Panc1 (cell line): ENCODE measurements around the gene UBE2O. TPM values are rescaled to one million over a fixed set of nuclear protein-coding genes. Genes with fewer than 3 reads are reported as not detected.

Experiments
- ATAC-seq: fragments of 200-7000 bp; cut with Tn5 transposase; 2 replicates; pipeline ENCODE4 v1.9.1; 2020; ENCODE audit warnings: mild to moderate bottlenecking, moderate library complexity
- BruUV-seq: library from RNA; stranded (reverse); fragments of 400-500 nt; replicated peaks from 2 replicates; lab custom pipeline; 2021; lab: Mats Ljungman, UMichigan
- CTCF ChIA-PET: fragments of 300-600 bp; sonication (Branson Sonifier 250); formaldehyde crosslinking; loops from one replicate; lab custom pipeline; 2022; ENCODE audit warnings: antibody characterized with exemption; lab: Charles Lee
- POLR2A ChIA-PET: fragments of 300-600 bp; sonication (Branson Sonifier 250); formaldehyde crosslinking; loops from one replicate; lab custom pipeline; 2022; ENCODE audit warnings: antibody characterized with exemption; lab: Charles Lee
- DNase-seq: peaks from one replicate; pipeline ENCODE4 v3.0.0-alpha.2; 2010; ENCODE audit warnings: low read depth, low spot score
- H3K27ac ChIP-seq: 2 replicates; pipeline ENCODE4 v1.5.1; 2011; ENCODE audit warnings: mild to moderate bottlenecking, low read length, inconsistent platforms
- H3K27me3 ChIP-seq: fragments of 200-500 bp; sonication (Bioruptor generic); 2 replicates; pipeline ENCODE4 v1.6.0; 2014; ENCODE audit warnings: low read length, inconsistent platforms; ENCODE audit not compliant: control insufficient read depth, insufficient read depth
- H3K36me3 ChIP-seq: fragments of 200-500 bp; sonication (Bioruptor generic); 2 replicates; pipeline ENCODE4 v1.5.1; 2014; ENCODE audit warnings: inconsistent platforms, mild to moderate bottlenecking, low read length, moderate library complexity; ENCODE audit not compliant: control insufficient read depth, insufficient read depth
- H3K4me1 ChIP-seq: 2 replicates; pipeline ENCODE4 v1.5.1; 2011; ENCODE audit warnings: inconsistent platforms, mild to moderate bottlenecking, low read length, moderate library complexity; ENCODE audit not compliant: control insufficient read depth, insufficient read depth
- H3K4me3 ChIP-seq, 2 experiments: 2 replicates each; pipeline ENCODE4 v1.5.1; 2011 to 2012; ENCODE audit warnings: low read depth in 2 of 2, low read length in 2 of 2, mild to moderate bottlenecking in 2 of 2, inconsistent platforms in 1 of 2, moderate library complexity in 1 of 2
- H3K9me3 ChIP-seq: fragments of 200-500 bp; sonication (Bioruptor generic); 2 replicates; pipeline ENCODE4 v1.5.1; 2014; ENCODE audit warnings: low read depth, mild to moderate bottlenecking, inconsistent platforms, low read length, moderate library complexity; ENCODE audit not compliant: control insufficient read depth, insufficient read depth
- POLR2AphosphoS5 ChIP-seq: IDR thresholded peaks from 2 replicates; pipeline ENCODE4 v1.6.1; 2012; ENCODE audit warnings: mild to moderate bottlenecking, low read depth, low read length, moderate library complexity
- SIN3A ChIP-seq: IDR thresholded peaks from 2 replicates; pipeline ENCODE4 v1.6.1; 2012; ENCODE audit warnings: low read depth, mild to moderate bottlenecking, low read length, moderate library complexity, borderline replicate concordance; ENCODE audit not compliant: insufficient read depth
- TCF7L2 ChIP-seq: IDR thresholded peaks from 2 replicates; pipeline ENCODE4 v1.6.1; 2011; ENCODE audit warnings: mild to moderate bottlenecking, low read depth, low read length, inconsistent platforms
- in situ Hi-C: cut with HindIII; loops from 2 replicates; pipeline ENCODE4 v1.10.0; 2016; ENCODE audit warnings: low sequenced_read_pairs, low pct_unique_long_range_greater_than_20kb
- intact Hi-C: fragments of 100-400 bp; cut with micrococcal nuclease; formaldehyde crosslinking; loops from one replicate; pipeline ENCODE4 v1.10.0; 2022; ENCODE audit not compliant: unreplicated experiment
- total RNA-seq: library from RNA; stranded (reverse); gene quantifications from one replicate; pipeline ENCODE4 v1.2.1, GENCODE V29; 2021; ENCODE audit not compliant: unreplicated experiment
- TF ChIP-seq, protein P1 (sequence below), 2 experiments: IDR thresholded peaks; 2 replicates each; pipeline ENCODE4 v1.6.1; 2011 to 2012; ENCODE audit warnings: low read depth in 2 of 2, control low read depth in 1 of 2, low read length in 1 of 2, mild to moderate bottlenecking in 1 of 2, moderate library complexity in 1 of 2; ENCODE audit not compliant: insufficient read depth in 1 of 2
- TF ChIP-seq, protein P2 (sequence below): fragments of 450-650 bp; IDR thresholded peaks from 2 replicates; pipeline ENCODE4 v1.5.1; 2017; ENCODE audit warnings: mild to moderate bottlenecking

The UBE2O gene
- total RNA-seq, 1 experiment from 2014 or later = 47.5 TPM

DNA sequence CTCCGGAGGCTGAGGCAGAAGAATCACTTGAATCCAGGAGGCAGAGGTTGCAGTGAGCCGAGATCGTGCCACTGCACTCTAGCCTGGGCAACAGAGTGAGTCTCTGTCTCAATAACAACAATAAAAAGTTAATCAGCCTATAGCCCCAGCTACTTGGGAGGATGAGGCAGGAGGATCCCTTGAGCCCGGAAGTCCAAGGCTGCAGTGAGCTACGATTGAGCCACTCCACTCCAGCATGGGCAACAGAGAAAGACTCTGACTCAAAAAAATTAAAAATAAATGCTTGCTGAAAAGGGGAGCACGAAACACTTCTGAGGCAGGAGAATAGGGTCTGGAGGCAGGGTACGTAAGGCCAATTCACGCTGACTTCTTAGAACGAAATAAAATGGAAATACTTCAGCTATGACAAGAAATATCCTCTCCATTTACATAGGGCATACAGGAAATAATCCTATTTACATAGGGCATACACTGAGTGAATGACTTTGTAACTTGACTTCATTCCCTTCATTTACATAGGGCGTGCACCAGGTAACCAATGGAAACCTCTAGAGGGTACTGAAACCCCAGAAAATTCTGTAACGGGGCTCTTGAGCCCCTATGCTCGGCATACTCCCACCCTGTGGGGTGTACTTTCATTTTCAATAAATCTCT lies 96.0 kb downstream of the UBE2O start:
- no peak overlapping the region for H3K4me3 ChIP-seq
- ChIA-PET CTCF (interaction anchor here (1.1 kb wide), 1 partner anchor 41 kb away, joined by 3 read pairs; no protein-coding TSS in a partner anchor), POLR2A (interaction anchor here (0.7 kb wide), 1 partner anchor 99 kb away, joined by 5 read pairs; no protein-coding TSS in a partner anchor)
- H3K27me3 ChIP-seq = no peaks in the 10 kb centered on the region
- no TSS peak for BruUV-seq
- H3K27ac ChIP-seq = 0 out of 2 replicates have a peak overlapping the region, but pooled peaks have one; percentile 8
- peaks cover 11% of the 10 kb centered on the region for H3K4me1 ChIP-seq
- TF ChIP-seq POLR2AphosphoS5 (no peak), TCF7L2 (no peak), SIN3A (no peak)
- TF ChIP-seq, protein P1, sequence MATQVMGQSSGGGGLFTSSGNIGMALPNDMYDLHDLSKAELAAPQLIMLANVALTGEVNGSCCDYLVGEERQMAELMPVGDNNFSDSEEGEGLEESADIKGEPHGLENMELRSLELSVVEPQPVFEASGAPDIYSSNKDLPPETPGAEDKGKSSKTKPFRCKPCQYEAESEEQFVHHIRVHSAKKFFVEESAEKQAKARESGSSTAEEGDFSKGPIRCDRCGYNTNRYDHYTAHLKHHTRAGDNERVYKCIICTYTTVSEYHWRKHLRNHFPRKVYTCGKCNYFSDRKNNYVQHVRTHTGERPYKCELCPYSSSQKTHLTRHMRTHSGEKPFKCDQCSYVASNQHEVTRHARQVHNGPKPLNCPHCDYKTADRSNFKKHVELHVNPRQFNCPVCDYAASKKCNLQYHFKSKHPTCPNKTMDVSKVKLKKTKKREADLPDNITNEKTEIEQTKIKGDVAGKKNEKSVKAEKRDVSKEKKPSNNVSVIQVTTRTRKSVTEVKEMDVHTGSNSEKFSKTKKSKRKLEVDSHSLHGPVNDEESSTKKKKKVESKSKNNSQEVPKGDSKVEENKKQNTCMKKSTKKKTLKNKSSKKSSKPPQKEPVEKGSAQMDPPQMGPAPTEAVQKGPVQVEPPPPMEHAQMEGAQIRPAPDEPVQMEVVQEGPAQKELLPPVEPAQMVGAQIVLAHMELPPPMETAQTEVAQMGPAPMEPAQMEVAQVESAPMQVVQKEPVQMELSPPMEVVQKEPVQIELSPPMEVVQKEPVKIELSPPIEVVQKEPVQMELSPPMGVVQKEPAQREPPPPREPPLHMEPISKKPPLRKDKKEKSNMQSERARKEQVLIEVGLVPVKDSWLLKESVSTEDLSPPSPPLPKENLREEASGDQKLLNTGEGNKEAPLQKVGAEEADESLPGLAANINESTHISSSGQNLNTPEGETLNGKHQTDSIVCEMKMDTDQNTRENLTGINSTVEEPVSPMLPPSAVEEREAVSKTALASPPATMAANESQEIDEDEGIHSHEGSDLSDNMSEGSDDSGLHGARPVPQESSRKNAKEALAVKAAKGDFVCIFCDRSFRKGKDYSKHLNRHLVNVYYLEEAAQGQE (IDR thresholded peaks at IDR 0.05; ENCODE audit: insufficient read depth in 1 of 2, low read depth in 2 of 2, low read length in 1 of 2) = no peak
- TF ChIP-seq, protein P2, sequence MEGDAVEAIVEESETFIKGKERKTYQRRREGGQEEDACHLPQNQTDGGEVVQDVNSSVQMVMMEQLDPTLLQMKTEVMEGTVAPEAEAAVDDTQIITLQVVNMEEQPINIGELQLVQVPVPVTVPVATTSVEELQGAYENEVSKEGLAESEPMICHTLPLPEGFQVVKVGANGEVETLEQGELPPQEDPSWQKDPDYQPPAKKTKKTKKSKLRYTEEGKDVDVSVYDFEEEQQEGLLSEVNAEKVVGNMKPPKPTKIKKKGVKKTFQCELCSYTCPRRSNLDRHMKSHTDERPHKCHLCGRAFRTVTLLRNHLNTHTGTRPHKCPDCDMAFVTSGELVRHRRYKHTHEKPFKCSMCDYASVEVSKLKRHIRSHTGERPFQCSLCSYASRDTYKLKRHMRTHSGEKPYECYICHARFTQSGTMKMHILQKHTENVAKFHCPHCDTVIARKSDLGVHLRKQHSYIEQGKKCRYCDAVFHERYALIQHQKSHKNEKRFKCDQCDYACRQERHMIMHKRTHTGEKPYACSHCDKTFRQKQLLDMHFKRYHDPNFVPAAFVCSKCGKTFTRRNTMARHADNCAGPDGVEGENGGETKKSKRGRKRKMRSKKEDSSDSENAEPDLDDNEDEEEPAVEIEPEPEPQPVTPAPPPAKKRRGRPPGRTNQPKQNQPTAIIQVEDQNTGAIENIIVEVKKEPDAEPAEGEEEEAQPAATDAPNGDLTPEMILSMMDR = no peak
- ATAC-seq = no peak
- in situ Hi-C loops = no loop called here
- peaks cover 3% of the 10 kb centered on the region; the same call in 1 of the 2 replicates for H3K36me3 ChIP-seq
- DNase-seq = no peak
- no peaks in the 10 kb centered on the region for H3K9me3 ChIP-seq
- intact Hi-C loops = no loop called here

DNA sequence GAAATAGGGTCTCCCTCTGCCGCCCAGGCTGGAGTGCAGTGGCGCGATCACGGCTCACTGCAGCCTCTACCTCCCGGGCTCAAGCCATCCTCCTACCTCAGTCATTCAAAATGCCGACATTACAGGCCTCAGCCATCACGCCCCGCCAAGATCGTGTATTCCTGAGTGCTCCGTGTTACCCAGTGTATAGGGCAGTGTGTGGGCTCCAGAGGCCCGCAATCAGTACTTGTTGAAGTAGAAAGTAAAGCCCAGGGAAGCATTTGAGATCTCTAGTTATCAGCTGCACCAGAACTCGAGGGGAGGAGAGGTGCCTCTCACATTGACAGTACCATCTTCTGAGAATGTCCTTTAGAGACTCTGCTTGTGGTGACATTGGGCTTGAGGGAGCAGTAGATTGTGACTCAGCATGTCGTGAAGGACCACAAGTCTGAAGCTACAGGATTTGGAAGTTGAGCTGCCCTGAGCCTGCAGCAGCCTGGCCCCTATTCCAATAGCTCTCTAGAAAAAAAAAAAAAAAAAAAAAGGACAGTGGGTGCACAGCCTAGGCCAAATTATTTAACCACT lies 98.1 kb downstream of the UBE2O start:
- DNase-seq = no peak
- no TSS peak for BruUV-seq
- POLR2A ChIA-PET = interaction anchor here (0.7 kb wide), 1 partner anchor 75 kb away, joined by 8 read pairs; no protein-coding TSS in a partner anchor
- CTCF ChIA-PET = interaction anchor here (0.6 to 1.1 kb wide), 3 partner anchors 10 to 46 kb away, joined by 4 to 14 read pairs (median 8); no protein-coding TSS in a partner anchor
- no peak for ATAC-seq
- H3K4me1 ChIP-seq = peaks cover 16% of the 10 kb centered on the region
- TF ChIP-seq, protein P1 (IDR thresholded peaks at IDR 0.05; ENCODE audit: insufficient read depth in 1 of 2, low read depth in 2 of 2, low read length in 1 of 2) = no peak
- TF ChIP-seq POLR2AphosphoS5 (no peak), TCF7L2 (no peak), SIN3A (no peak)
- TF ChIP-seq, protein P2 = no peak
- intact Hi-C loops = no loop called here
- peaks cover 3% of the 10 kb centered on the region; the same call in 1 of the 2 replicates for H3K36me3 ChIP-seq
- H3K27me3 ChIP-seq = no peaks in the 10 kb centered on the region
- peak overlapping the region; percentile 94 for H3K27ac ChIP-seq
- H3K4me3 ChIP-seq = peak overlapping the region; percentile 78 to 89; a peak in 3 of 4 replicates
- H3K9me3 ChIP-seq = no peaks in the 10 kb centered on the region
- in situ Hi-C loops = no loop called here
